Stimulated activated CD8-positive, alpha-beta memory T cell treated with anti-CD3 and anti-CD28 coated beads, Interleukin-7, amount 100 ng/mL, for 1 hour (primary cell): ENCODE results near the gene C1QTNF8.

Source experiments
- DNase-seq, 2 donors: peaks; one replicate each; pipeline ENCODE4 v3.0.0-alpha.2; 2020; ENCODE audit warnings: low read depth in 2 of 2

Gene C1QTNF8

DNA sequence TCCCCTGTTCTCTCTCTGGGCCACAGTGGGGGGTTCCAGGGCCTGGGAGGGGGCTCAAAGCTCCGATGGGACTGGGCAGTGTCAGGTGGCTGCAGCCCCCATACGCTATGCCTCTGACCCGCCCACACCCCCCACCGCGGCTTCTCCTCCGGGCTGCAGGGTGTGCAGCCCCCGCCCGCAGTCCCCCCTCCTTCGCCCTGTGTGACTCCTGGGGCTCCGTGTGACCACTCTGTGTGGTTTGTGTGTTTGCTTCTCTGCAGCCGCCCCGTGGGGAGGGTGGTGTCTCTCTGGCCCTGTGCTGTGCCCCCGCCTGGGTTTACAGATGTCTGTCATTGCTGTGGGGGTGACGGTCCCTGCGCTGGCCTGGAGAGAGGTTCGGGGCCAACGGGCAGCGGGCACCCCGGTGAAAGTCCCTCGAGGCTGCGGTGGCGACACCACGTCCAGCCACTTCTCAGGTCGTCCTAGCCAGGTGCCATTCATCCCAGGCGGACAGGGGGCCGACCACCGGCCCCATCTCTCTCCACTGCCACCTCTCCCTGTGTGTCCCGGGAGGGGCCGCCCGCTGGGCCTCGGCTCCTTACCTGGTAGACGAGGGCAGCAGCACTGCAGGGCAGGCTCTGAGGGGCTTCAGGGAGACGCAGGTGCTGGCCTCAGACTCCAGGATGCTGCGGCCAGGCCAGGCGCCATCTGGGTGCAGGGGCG is 18.0 kb downstream of the C1QTNF8 start:
- no peak for DNase-seq

DNA sequence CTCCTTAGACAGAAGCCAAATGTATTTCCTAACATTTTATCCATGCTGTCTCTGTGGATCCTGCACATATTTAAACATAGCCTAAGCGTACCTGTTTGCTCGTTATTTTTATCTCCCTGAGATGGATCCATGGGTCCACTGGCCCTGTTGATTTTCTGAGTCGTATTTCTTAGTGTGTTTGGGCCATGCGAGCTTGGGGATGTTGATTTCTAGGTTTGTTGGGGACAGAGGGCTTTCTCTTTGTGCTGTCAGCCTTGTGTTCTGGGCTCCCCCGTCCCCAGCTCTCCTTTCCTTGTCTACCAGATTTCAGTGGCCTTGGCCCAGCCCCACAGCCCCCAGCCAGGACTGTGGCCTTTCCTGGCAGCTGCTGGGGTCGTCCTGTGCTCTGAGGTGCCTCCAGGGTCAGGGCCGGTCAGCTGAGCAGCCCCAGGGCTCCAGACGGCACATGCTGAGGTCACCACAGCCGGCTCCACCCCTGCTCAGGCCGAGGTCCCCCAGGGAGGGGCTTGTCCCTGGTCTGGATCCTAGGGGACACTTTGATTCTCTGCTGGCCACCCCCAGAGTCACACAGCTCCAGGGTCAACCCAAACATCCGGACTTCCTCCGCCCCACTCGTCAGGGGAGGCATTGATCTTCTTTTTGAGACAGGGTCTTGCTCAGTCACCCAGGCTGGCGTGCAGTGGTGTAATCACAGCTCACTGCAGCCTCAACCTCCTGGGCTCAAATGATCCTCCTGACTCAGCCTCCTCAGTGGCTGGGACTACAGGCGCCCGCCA is 19.1 kb downstream of the C1QTNF8 start:
- DNase-seq, result no peak

DNA sequence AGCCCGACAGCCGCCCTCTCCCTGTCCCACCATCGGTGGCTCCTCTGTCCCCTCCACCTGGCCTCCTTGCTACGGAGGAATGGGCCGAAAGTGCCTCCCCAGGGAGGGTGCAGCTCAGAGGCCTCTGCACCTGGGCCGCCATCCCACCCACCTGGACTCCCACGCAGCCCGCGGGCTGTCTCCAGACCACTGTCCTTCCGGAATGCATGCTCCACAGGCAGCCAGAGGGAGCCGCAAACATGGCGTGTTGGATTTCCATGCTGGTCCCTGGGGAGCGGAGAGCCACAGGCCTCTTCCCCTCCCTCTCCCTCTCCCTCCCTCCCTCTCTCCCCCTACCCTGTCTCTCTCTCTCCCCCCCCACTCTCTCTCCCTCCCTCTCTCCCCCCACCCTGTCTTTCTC is 20.5 kb downstream of the C1QTNF8 start:
- DNase-seq, result no peak

DNA sequence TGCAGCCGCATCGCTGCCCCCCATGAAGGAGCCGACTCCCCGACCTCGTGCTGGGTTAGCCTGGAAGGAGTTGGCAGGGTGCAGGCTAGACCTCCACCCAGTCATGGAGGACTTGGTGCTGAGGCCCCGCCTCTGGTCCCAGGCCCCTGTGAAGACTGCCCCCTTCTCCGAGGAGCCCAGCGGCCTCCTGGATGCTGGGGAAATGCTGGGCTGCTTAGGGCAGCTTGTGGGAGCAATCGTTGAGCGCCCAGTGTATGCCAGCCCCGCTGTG is 21.7 kb downstream of the C1QTNF8 start:
- DNase-seq, result no peak

DNA sequence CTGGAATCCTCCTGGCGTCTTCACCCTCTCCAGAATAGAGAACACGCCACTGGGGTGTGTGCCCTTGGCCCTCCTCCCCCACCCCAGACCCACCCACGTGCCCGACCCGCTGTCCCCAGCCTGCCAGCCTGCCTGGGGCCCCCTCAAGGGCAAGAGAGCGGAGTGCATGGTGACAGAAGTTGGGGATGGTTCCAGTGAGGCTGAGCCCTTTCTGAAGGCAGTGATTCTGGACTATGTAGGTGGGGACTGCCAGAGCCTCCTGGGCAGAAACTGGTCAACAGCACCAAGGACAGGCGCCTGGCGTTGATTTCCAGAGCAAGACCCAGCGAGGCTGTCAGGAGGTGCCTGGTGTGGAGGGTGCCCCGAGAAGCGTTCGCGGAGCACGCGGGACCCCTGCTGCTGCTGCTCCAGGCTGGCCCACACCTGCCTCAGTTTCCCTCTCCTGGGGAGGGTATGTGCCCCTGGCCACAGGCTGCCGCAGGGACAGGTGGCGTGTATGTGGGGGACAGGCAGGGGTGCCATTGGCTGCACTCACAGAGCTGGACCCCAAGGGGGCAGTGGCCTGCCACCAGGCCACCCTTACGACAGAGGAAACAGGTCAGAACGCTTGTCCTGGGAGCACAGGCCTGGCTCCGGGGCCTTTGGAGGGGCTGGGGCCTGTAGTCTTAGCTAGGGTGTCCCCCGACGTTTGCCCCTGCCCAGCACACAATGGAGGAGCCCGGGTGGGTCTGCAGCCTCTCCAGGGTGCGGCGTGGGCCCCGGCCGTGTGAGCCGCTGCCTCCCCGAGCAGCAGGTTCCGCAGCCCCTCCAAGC is 22.3 kb downstream of the C1QTNF8 start:
- DNase-seq, result no peak

DNA sequence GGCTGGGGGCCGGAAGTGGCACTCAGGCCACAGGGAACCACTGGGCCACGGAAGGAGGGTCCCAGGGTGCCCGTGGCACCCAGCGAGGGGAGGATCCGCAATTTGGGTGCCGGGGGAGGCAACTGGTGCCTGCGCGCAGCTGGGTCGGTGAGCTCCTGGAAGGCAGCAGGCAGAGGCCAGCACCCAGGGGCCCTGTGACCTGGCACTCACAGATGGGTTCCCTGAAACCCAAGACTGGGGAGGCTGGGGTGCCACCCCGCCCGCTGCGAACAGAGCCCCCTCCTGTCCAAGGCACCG is 22.8 kb downstream of the C1QTNF8 start:
- DNase-seq, result no peak

DNA sequence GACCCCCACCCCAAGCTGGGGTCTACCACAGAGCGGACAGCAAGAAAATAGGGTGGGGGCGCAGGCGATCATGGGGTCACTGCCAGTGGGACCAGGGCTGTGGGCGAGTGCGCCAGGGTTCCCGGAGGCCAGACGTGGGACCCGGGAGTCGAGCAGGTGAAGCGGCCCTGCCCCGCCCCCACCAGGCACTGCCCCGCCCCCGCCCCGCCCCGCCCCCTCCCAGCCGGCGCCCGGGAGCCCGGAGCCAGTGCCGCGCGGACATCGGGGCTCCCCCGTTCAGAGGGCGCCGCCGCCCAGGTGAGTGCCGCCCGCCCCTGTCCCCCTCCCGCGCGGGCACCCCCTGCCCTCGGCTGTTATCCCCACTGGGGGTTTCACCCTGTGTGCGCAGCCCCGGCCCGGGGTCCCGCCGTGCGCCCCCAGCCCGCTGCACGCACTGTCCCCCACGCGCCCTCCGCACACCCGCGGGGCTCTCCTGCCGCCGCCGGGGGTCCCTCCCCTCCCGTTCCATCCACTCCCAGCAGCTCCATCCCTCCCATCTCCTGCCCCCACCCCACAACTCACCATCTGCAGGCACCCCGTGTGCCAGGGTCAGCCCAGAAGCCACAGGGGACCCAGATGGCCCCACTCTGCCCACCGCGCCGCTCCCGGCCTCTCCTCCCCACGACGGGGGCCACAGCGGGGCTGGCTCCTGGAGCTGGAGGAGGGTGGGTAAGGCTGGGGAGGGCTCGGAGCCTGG is 23.4 kb downstream of the C1QTNF8 start, which contains the start of gene SSTR5:
Gene SSTR5 (plus strand): TSS at position 222 of the 736 bp plus-strand sequence. CDS start 6,122 bp downstream, outside the sequence.
- DNase-seq, result no peak

DNA sequence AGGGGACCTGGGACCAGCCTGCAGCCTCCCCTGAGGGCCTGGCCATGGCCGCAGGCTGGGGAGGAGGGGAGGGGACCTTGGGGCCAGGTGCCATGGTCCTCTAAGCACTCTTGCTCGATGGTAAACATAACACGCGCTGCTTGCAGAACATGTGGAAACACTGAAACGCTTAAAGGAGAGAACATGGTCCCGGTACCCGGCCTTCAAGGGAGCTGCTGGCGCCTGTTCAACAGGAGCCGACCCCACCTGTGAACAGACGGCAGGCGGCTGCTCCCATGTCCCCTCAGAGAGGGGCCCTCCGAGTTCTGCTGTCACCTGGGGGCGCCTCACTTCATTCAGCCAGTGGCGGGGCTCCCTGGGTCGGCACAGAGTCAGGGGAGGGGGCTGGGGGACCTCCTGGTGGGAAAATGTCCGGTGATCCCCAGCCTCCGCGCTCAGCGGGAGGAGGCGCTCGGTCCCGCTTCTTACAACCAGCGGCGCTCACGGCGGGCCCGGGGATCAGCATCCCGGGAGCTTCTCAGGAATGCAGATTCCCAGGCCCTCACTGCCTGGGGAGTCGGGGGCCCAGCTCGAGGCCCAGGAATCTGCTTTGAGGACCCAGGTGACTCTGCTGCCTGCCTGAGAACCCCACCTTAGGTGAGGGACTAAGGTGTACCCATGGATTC is 24.4 kb downstream of the C1QTNF8 start:
- DNase-seq, result no peak

DNA sequence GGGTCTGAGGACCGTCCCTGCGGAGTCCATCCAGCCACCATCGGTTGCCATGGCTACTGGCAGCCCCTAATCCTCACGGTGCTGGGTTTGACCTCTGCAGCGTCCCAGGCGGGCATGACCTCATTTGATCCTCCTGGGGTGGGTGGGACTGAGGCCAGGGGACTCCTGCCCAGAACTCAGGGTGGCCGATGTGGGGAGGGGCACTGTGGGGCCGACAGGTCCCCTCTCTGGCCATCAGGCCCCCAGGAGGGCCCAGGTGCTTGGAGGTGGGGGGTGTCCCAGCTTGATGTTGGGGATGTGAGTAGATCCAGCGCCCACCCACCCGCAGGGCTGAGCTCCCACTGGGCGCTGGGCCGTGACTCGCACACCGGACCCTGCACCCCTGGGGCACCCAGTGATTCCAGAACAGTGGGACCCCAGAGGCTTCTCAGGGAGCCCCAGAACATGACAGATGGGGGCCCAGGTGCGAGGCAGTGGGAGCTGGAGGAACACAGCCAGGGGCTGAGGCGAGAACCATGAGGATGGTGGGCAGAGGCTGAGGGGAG is 25.1 kb downstream of the C1QTNF8 start:
- no peak for DNase-seq

DNA sequence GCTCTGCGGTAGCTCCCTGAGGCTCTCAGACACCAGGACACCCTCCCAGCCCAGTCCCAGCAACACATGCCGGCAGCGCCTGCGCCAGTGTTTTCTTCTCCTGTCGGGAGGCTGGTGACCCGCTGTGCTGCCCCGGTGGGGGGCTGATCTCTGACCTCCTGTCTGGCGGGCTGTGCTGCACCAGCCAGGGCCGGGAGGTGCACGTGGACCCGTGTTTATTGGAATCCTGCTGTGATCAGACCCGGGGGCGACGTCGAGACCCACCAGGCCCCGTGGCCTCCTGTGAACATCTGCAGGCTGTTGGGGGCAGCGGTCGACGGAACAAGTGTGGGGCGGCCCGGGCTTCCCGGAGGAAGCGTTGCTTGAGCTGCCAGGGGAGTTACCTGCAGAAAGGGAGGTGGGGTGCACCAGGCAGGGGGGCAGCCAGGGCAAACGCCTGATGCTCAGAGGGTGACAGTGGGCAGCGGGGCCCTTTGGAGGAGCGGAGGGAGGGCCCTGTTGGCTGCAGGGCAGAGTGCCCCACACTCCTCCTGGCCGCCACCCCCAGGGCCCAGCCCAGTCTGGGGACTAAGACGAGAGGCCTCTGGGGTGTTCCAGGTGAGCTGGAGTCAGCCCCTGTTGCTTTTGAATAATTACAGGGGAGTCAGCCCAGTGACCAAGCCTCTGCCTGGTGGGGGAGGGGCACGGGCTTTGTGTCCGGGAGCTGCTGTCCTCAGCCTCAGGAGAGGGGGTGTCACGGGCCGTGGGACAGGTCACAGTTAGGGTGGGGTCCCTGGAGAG is 25.8 kb downstream of the C1QTNF8 start:
- no peak for DNase-seq

DNA sequence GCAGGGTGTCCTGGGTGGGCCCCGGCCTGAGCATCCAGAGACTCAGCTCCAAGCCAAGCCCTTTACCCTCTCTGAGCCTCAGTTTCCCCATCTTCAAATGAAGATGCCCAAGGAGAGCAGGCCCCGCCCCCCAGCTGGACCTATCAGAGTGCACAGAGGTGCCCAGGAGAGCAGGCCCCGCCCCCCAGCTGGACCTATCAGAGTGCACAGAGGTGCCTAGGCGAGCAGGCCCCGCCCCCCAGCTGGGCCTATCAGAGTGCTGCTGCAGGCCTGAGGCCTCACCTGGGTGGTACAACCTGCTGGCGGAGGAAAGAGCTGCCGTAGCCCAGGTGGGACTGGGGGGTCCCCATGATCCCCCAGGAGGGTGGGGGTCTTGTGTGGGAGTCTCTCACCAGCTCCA is 26.9 kb downstream of the C1QTNF8 start:
- no peak for DNase-seq

DNA sequence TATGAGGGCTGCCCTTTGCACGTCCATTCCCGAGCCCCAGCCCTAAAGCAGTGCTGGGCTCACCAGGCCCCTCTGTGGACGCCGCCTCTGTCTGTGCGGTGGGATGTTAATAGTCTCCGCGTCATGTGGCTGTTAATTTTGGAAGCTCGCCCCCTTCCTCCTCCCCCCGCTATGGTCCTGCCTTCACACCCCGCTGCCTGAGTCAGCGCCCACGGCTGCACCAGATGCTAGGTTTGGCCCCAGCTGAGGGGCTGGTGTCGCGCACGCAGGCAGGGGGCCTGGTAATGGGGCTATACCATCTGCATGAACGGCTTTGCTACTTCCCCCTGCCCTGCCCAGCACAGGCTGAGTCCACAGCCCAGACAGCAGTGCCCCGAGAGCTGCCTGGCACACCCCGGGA is 27.6 kb downstream of the C1QTNF8 start:
- DNase-seq, result no peak

DNA sequence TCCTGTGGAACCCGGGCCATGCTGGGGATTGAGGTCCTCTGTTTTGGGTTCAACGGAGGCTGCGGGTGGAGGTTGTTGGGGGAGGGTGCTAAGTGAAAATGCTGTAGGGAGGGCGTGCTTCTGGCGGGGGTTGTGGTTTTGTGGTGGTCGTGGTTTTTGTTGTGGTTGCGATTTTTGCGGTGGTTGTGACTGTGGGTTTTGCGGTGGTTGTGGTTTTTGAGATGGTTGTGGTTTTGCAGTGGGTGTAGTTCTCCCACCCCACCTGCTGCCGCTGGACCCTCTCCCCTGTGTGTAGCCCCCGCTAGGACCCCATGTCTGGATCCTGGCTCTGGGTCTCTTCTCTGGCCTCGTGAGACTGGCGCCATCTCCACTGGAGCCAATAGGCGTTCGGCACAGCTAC is 28.4 kb downstream of the C1QTNF8 start:
- DNase-seq, result no peak

DNA sequence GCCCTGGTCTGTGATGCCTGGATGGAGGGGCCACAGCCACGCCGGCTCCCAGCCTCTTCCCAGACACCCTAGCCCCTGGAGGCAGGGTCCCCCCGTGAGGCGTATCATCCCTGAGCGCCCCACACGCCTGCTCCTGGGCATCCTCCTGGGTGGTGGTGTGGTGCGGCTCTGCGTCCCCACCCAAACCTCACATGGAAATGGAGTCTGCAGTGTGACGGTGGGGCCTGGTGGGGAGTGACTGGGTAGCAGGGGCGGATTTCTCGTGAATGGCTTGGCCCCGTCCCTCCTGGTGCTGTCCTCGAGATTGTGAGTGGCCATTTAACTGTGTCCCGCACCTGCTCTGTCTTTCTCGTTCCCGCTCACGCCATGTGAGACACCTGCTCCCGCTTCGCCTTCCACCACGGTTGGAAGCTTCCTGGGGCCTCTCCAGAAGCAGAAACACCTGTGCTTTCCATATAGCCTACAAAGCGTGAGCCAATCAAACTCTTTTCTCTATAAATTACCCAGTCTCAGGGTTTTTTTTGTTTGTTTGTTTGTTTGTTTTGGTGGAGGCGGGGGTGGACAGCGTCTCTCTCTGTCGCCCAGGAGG is 29.4 kb downstream of the C1QTNF8 start:
- DNase-seq, result no peak

DNA sequence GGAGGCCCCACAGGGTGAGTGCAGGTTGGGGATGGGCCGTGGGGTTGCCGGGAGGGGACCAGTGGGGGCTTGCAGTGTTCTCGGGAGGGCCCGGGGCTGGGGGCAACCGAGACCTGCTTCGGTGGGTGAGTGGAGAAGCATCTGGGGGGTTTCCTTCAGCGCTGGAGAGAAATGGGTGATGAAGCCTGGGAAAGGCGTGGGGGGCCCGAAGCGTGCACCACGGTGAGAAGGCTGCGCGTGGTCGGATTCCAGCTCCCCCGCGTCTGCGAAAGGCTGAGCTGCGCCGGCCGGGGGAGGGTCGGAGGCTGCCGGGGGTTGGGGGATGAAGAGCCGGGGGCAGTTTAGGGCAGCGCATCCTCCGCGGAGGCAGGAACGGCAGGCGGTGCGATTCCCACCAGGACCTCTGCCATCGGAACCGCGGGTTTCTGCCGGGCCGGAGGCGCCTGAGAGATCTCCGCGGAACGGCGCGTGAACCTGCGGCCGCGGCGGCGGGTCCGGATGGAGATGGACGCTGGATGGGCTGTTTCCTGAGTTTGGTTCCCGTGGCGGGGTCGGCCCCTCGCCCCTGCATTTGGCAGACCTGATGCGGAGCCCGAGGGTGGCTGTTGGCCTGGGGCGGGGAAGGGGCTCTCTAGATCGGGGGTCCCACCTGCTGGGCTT is 30.4 kb downstream of the C1QTNF8 start:
- no peak for DNase-seq

DNA sequence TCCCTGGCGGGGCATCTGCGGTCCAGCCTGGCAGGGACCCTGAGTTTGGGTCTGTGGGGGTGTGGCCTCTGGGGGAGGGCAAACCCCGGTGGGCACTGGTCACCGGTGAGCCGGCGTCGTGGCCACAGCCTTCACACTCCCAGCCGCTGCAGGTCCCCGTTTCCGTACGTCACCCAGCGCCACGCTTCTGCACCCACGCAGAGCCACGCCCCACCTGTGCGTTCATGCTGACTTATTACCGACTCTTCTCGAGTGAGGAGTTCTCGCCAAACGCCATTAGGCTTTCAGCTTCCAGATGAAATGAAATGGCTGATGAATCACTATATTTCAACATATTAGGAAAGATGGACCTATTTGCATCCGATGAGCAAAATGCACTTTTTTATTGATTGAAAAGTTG is 32.3 kb downstream of the C1QTNF8 start:
- no peak for DNase-seq

DNA sequence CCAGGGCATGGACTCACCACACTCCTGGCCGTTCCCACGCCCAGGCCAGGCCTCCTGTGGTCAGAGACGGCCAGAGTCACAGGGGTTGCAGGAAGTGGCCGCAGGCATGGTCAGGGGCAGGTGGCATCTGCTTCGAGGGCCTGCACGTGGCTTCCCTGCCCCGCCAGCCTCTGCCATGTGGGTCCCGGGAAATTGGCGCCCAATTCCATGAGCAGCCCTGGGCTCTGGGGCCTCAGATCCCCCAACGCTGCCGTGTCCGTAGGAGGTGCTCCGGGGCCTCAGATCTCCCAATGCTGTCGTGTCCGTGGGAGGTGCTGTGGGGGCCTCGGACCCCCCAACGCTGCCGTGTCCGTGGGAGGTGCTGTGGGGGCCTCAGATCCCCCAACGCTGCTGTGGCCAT is 33.1 kb downstream of the C1QTNF8 start:
- DNase-seq, result no peak

DNA sequence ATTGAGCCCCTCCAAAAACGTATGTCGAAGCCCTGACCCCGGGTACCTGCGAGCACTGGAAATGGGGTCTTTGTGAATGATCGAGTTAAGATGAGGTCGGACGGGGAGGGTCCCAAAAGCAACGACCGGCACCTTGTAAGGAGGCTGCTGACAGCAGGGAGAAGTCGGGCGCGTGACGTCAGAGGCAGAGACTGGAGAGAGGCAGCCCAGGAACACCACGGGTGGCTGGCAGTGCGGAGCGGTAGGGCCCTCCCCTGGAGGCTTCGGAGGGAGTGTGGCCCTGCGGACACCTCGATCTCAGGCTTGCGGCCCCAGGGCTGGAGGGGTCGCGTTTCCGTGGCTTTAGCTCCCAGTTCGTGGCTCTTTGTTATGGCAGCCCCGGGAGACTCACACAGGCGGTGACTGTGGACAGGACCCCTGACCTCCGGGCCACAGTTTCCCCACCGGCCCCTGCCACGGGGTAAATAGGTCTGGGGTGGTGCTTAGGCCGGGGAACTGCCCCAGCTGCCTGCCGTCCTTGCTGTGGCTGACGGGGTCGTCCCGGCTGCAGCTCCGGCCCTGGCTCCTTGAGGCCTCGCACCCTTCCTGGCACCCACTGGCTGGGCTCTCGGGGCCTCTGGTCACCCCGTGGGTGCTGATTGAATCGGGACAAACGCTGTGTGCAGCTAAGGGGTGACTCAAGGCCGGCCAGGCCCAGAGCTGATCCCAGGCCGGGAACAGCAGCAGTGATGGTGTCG is 34.1 kb downstream of the C1QTNF8 start:
- no peak for DNase-seq
